ENCODE data around the gene NT5C3A. TPM values are rescaled to one million over a fixed set of nuclear protein-coding genes. Genes with fewer than 3 reads are reported as not detected.
"Not testable (repeated sequence)": the region's sequence is repeated elsewhere in the genome, so short reads cannot be mapped to it uniquely, and the experiment has no call there.

NT5C3A gene
- total RNA-seq, 3 donors from 2014 or later, result 22.2 to 42.3 (median 27.5) TPM

DNA sequence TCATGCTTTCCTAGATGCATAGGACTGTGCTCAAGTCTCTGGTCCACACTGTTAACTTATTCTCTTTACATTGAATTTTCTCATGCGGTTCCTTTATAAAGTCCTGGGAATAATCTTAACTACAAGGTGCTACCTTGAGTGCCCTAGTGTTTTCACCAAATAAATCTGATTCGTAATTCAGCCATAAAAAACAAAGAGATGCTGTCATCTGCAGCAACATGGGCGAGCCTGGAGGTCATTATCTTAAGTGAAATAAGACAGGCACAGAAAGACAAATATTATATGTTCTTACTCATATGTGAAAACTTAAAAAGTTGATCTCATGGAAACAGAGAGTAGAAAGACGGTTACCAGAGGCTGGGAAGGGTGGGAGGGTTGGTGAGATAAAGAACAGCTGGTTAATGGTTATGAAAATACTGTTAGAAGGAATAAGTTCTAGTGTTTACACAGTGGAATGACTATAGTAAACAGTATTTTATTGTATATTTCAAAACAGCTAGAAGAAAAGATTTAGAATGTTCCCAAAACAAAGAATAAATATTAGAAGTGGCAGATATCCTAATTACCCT, 38.3 kb downstream of the NT5C3A start:
- no peak for TF ChIP-seq POLR2A (IDR thresholded peaks at IDR 0.05)
- no peak for TF ChIP-seq CTCF (IDR thresholded peaks at IDR 0.05)
- TF ChIP-seq POLR2AphosphoS5 (IDR thresholded peaks at IDR 0.05), result no peak
- intact Hi-C loops (cut with DNase I; ENCODE audit: low total_unique reads), result loop anchor here (1.0 kb wide), 1 partner anchor 20 kb away; no protein-coding TSS in a partner anchor
- Histone ChIP-seq H3K36me3 (no peaks in the 10 kb centered on the region), H3K4me3 (no peak overlapping the region), H3K4me1 (no peaks in the 10 kb centered on the region), H3K27ac (no peak overlapping the region), H3K27me3 (no peaks in the 10 kb centered on the region), H3K9me3 (no peaks in the 10 kb centered on the region)
- no peak for DNase-seq (ENCODE audit: low spot score in 2 of 2)

- intact Hi-C loops (cut with DNase I; ENCODE audit: low total_unique reads), result no loop called here
- no peak for TF ChIP-seq POLR2A (IDR thresholded peaks at IDR 0.05)
- no peak for TF ChIP-seq CTCF (IDR thresholded peaks at IDR 0.05)
- TF ChIP-seq POLR2AphosphoS5 (IDR thresholded peaks at IDR 0.05), result no peak
- H3K4me3 ChIP-seq, result no peak overlapping the region
- no peaks in the 10 kb centered on the region for H3K27me3 ChIP-seq
- peaks cover 4% of the 10 kb centered on the region for H3K36me3 ChIP-seq
- no peaks in the 10 kb centered on the region for H3K9me3 ChIP-seq
- H3K27ac ChIP-seq, result no peak overlapping the region
- H3K4me1 ChIP-seq, result no peaks in the 10 kb centered on the region
- DNase-seq (ENCODE audit: low spot score in 2 of 2), result no peak
Measured at GRCh38 chr7:33012364-33012763, 50.2 kb downstream of the NT5C3A start.

GRCh38 chr7:33009734-33010133, 52.8 kb downstream of the NT5C3A start:
- Histone ChIP-seq H3K27ac (no peak overlapping the region), H3K4me3 (no peak overlapping the region), H3K4me1 (no peaks in the 10 kb centered on the region), H3K36me3 (peaks cover 4% of the 10 kb centered on the region), H3K27me3 (no peaks in the 10 kb centered on the region), H3K9me3 (no peaks in the 10 kb centered on the region)
- DNase-seq (ENCODE audit: low spot score in 2 of 2), result no peak
- no peak for TF ChIP-seq CTCF (IDR thresholded peaks at IDR 0.05)
- no peak for TF ChIP-seq POLR2AphosphoS5 (IDR thresholded peaks at IDR 0.05)
- TF ChIP-seq POLR2A (IDR thresholded peaks at IDR 0.05), result no peak
- intact Hi-C loops (cut with DNase I; ENCODE audit: low total_unique reads), result no loop called here

GRCh38 chr7:33005690-33006089, 56.9 kb downstream of the NT5C3A start:
- H3K9me3 ChIP-seq; H3K4me1 ChIP-seq; H3K4me3 ChIP-seq; H3K27me3 ChIP-seq; H3K27ac ChIP-seq; H3K36me3 ChIP-seq; DNase-seq (ENCODE audit: low spot score in 2 of 2); intact Hi-C loops (cut with DNase I; ENCODE audit: low total_unique reads): not testable (repeated sequence)

GRCh38 chr7:33005193-33005592, 57.4 kb downstream of the NT5C3A start:
- DNase-seq (ENCODE audit: low spot score in 2 of 2); H3K27ac ChIP-seq; intact Hi-C loops (cut with DNase I; ENCODE audit: low total_unique reads); H3K4me3 ChIP-seq; H3K27me3 ChIP-seq; H3K9me3 ChIP-seq; H3K4me1 ChIP-seq; H3K36me3 ChIP-seq: not testable (repeated sequence)

- H3K4me3 ChIP-seq; DNase-seq (ENCODE audit: low spot score in 2 of 2); H3K27me3 ChIP-seq; H3K27ac ChIP-seq; intact Hi-C loops (cut with DNase I; ENCODE audit: low total_unique reads); H3K36me3 ChIP-seq; H3K4me1 ChIP-seq; H3K9me3 ChIP-seq: not testable (repeated sequence)
Measured at GRCh38 chr7:33004104-33004616, 58.4 kb downstream of the NT5C3A start.

DNA sequence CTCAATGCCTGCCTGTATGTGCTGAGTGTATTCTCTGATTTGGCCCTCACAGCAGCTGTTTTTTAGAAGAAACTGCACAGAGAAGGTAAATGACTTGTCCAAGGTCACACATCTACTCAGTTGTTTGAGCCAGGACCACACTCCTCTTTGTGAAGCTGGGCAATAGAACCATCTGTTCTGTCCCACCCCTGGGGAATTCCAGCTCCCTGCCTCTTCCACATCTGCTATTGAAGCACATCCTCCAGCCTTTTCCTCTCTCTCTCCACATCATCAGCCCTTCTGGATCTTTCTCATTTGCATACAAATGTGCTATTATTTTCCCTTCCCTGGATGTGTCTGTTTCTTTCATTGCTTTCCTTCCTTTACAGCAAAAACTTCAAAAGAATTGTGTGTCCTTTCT, 59.5 kb downstream of the NT5C3A start:
- H3K36me3 ChIP-seq; intact Hi-C loops (cut with DNase I; ENCODE audit: low total_unique reads); DNase-seq (ENCODE audit: low spot score in 2 of 2); H3K4me3 ChIP-seq; H3K27ac ChIP-seq; H3K9me3 ChIP-seq; H3K4me1 ChIP-seq; H3K27me3 ChIP-seq: not testable (repeated sequence)

DNA sequence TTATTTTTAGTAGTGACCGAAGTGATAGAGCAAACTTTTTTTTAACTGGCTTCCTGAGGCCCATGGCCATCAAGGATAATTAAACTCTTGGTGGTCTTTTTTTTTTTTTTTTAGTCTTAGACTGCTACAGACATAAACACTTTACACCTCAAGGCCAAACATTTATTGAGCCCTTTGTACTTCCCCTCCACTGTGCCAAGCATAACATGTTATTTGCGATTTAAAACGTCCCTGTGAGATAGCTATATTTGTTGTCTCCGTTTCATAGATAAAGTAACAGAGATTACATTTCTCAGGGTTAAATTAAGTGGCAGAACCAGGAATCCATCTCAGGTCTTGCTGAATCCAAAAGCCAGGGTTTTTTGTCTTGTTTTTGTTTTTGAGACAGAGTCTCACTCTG, 63.2 kb downstream of the NT5C3A start:
- peak overlapping the region; percentile 48 to 86 for H3K27ac ChIP-seq
- H3K4me1 ChIP-seq; H3K27me3 ChIP-seq; H3K9me3 ChIP-seq; intact Hi-C loops (cut with DNase I; ENCODE audit: low total_unique reads); H3K36me3 ChIP-seq; DNase-seq (ENCODE audit: low spot score in 2 of 2); H3K4me3 ChIP-seq: not testable (repeated sequence)

DNA sequence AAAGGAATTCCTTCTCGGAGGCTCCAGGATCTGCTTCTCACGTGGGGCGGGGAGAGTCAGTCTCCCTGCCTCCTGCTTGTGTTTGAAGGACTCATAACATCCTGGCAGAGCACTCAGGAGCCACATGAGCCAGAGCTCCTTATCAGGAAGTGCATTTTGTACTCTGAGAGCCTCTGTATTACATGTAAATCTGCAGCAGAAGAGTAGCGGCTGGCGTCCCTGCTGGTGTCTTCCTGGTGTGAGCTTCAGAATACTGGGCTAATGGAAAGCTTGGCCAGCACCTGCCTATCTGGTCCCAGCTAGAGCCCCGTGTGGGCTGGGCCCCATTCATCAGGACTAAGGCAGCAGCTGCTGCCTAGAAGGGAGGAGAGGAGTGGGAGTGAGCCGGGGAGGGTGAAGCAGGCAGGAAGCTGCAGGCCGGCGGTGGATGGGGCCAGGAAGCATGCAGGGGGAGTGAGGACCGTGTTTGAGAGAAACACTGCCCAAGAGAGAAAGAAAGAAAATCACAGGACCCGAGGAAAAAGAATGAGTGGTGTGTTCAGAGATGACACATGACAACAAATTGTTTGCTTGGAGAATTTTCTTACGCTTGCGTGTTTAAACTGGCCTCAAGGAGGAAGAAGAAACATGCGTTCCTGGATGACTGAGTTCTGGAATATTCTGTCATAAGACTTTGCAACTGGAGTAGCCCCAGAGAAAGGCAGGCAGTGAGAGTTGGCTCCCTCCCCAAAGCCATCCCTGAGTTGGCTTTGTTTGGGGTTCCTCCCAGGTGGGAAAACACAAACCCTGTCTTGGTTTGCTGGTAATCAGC, 64.0 kb downstream of the NT5C3A start:
- DNase-seq (ENCODE audit: low spot score in 2 of 2), result peak in 1 of 2 donors; percentile 31
- intact Hi-C loops (cut with DNase I; ENCODE audit: low total_unique reads); H3K36me3 ChIP-seq; H3K27me3 ChIP-seq; H3K9me3 ChIP-seq; H3K4me1 ChIP-seq: not testable (repeated sequence)
- Histone ChIP-seq H3K27ac (peak overlapping the region; percentile 48 to 86), H3K4me3 (peak overlapping the region in 2 of 3 donors; percentile 3 to 51)

DNA sequence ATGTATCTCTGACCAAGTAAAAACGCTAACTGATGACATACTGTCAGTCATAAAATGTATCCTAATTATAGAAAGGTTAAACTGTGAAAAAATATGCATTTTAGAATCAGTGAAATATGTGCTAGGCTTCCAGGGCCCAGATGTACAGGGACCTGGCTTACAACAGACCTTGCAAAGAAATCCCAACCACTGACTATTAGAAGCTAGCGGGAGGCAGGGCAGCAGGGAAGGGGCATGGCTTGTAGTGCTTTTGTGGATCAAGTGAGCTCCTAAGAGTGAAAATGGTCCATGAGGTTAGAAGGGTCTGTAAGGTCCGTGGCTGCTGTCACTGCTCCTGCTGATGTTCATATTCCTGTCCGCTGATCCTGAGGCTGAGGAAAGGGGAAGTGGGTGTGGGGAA, 64.6 kb downstream of the NT5C3A start:
- H3K27me3 ChIP-seq; H3K9me3 ChIP-seq; DNase-seq (ENCODE audit: low spot score in 2 of 2); H3K36me3 ChIP-seq; H3K4me1 ChIP-seq; intact Hi-C loops (cut with DNase I; ENCODE audit: low total_unique reads): not testable (repeated sequence)
- Histone ChIP-seq H3K27ac (peak overlapping the region; percentile 48 to 86), H3K4me3 (peak overlapping the region in 1 of 3 donors; percentile 51)
